Fibroblast of lung (primary cell): ENCODE measurements around the gene COG5. TPM values are rescaled to one million over a fixed set of nuclear protein-coding genes. Genes with fewer than 3 reads are reported as not detected.

Experiments used
- DNase-seq, 2 donors: peaks; one replicate each; pipeline versions ENCODE4 v3.0.0 to v3.0.0-alpha.2; 2010; ENCODE audit warnings: low read depth in 2 of 2
- H2AFZ ChIP-seq: 2 replicates; pipeline ENCODE4 v1.5.1; 2012; ENCODE audit warnings: low read length, control low read depth, inconsistent platforms
- H3K27ac ChIP-seq: 2 replicates; pipeline ENCODE4 v1.5.1; 2011; ENCODE audit warnings: low read length, control low read depth; ENCODE audit not compliant: insufficient read depth
- H3K27me3 ChIP-seq: 2 replicates; pipeline ENCODE4 v1.5.1; 2011; ENCODE audit warnings: mild to moderate bottlenecking, low read length; ENCODE audit not compliant: control insufficient read depth, insufficient read depth
- H3K36me3 ChIP-seq: 2 replicates; pipeline ENCODE4 v1.5.1; 2011; ENCODE audit warnings: low read length; ENCODE audit not compliant: control insufficient read depth, insufficient read depth
- H3K4me1 ChIP-seq: 2 replicates; pipeline ENCODE4 v1.5.1; 2011; ENCODE audit warnings: low read length; ENCODE audit not compliant: control insufficient read depth, insufficient read depth; ENCODE audit errors: extremely low read depth
- H3K4me2 ChIP-seq: 2 replicates; pipeline ENCODE4 v1.5.1; 2011; ENCODE audit warnings: low read length, control low read depth; ENCODE audit not compliant: insufficient read depth; ENCODE audit errors: extremely low read depth
- H3K4me3 ChIP-seq, 4 experiments: fragments of 200-600 bp in 1 of 4; sonication (generic) in 1 of 4; replicated peaks in 1 of 4; 2 replicates each; pipeline ENCODE4 v1.5.1; 2011 to 2016; ENCODE audit warnings: low read length in 4 of 4, low read depth in 3 of 4, mild to moderate bottlenecking in 3 of 4, control low read depth in 2 of 4, inconsistent platforms in 1 of 4, mixed read lengths in 1 of 4; ENCODE audit not compliant: insufficient read depth in 1 of 4; ENCODE audit errors: control extremely low read depth in 1 of 4
- H3K79me2 ChIP-seq: 2 replicates; pipeline ENCODE4 v1.5.1; 2012; ENCODE audit warnings: mild to moderate bottlenecking, low read length, inconsistent platforms; ENCODE audit not compliant: control insufficient read depth, insufficient read depth
- H3K9ac ChIP-seq: 2 replicates; pipeline ENCODE4 v1.5.1; 2011; ENCODE audit warnings: mild to moderate bottlenecking, low read length, control low read depth; ENCODE audit not compliant: insufficient read depth
- H3K9me3 ChIP-seq: 2 replicates; pipeline ENCODE4 v1.5.1; 2012; ENCODE audit warnings: low read depth, low read length; ENCODE audit not compliant: control insufficient read depth, insufficient read depth
- H4K20me1 ChIP-seq: 2 replicates; pipeline ENCODE4 v1.5.1; 2011; ENCODE audit warnings: low read length; ENCODE audit not compliant: control insufficient read depth, insufficient read depth; ENCODE audit errors: extremely low read depth
- EZH2 ChIP-seq: IDR thresholded peaks from 2 replicates; pipeline ENCODE4 v1.5.1; 2012; ENCODE audit warnings: low read length, control low read depth, mild to moderate bottlenecking; ENCODE audit errors: missing control alignments
- polyA plus RNA-seq, 2 donors: library from polyadenylated mRNA; depleted of rRNA in 1 of 2; stranded (reverse) in 1 of 2; unstranded in 1 of 2; fragments of >200 nt; gene quantifications; 2 replicates each; pipeline ENCODE4 v1.2.1, GENCODE V29; 2011 to 2012; ENCODE audit warnings: missing spikeins in 1 of 2
- total RNA-seq: library from RNA; depleted of rRNA; stranded (reverse); fragments of >200 nt; gene quantifications from 2 replicates; pipeline ENCODE4 v1.2.1, GENCODE V29; 2014
- TF ChIP-seq, protein P1 (sequence below), 2 donors: IDR thresholded peaks in 1 of 2; conservative IDR thresholded peaks in 1 of 2; 1 replicate in 1 of 2; 2 replicates in 1 of 2; pipeline ENCODE4 v1.5.1; 2011 to 2012; ENCODE audit warnings: low read length in 2 of 2, control low read depth in 1 of 2, inconsistent platforms in 1 of 2, low read depth in 1 of 2, mild to moderate bottlenecking in 1 of 2

COG5 gene
- total and polyA plus RNA-seq, 2 donors (not counting 1 experiment from before 2014, with no cell fraction given) = 34.5 to 40.3 TPM

DNA sequence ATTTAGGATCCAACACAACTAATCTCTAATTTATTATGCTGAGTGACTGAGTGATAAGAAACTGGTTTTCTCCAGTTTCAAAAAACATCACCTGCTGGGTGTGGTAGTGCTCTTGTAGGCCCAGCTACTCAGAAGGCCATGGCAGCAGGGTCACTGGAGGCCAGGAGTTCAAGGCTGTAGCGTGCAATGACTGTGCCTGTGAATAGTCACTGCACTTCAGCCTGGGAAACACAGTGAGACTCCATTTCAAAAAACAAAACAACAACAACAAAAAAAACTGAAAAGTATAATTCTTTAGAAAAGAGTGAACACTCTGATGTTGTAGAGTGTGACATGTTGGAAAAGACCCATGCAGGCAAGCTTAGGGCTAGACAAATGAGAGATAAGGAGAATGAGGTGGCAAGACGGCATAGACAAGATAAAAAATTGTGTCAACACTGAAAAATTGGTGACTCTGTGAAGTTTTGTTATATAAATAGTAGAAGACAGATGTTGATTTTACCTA lies 243.9 kb downstream of the COG5 start:
- H3K79me2 ChIP-seq = no peaks in the 10 kb centered on the region
- DNase-seq = no peak
- no peak overlapping the region for H3K9ac ChIP-seq
- no peak overlapping the region for H3K4me3 ChIP-seq
- H3K36me3 ChIP-seq = no peaks in the 10 kb centered on the region
- TF ChIP-seq, protein P1, sequence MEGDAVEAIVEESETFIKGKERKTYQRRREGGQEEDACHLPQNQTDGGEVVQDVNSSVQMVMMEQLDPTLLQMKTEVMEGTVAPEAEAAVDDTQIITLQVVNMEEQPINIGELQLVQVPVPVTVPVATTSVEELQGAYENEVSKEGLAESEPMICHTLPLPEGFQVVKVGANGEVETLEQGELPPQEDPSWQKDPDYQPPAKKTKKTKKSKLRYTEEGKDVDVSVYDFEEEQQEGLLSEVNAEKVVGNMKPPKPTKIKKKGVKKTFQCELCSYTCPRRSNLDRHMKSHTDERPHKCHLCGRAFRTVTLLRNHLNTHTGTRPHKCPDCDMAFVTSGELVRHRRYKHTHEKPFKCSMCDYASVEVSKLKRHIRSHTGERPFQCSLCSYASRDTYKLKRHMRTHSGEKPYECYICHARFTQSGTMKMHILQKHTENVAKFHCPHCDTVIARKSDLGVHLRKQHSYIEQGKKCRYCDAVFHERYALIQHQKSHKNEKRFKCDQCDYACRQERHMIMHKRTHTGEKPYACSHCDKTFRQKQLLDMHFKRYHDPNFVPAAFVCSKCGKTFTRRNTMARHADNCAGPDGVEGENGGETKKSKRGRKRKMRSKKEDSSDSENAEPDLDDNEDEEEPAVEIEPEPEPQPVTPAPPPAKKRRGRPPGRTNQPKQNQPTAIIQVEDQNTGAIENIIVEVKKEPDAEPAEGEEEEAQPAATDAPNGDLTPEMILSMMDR (conservative IDR thresholded peaks at IDR 0.05 in 1 of 2, IDR thresholded peaks at IDR 0.05 in 1 of 2; ENCODE audit: low read depth in 1 of 2, low read length in 2 of 2) = no peak
- no peak for TF ChIP-seq EZH2
- no peaks in the 10 kb centered on the region for H3K9me3 ChIP-seq
- H3K4me2 ChIP-seq = no peak overlapping the region
- no peaks in the 10 kb centered on the region for H3K4me1 ChIP-seq
- no peaks in the 10 kb centered on the region for H3K27me3 ChIP-seq
- H2AFZ ChIP-seq = no peak overlapping the region
- H4K20me1 ChIP-seq = no peaks in the 10 kb centered on the region
- H3K27ac ChIP-seq = no peak overlapping the region

DNA sequence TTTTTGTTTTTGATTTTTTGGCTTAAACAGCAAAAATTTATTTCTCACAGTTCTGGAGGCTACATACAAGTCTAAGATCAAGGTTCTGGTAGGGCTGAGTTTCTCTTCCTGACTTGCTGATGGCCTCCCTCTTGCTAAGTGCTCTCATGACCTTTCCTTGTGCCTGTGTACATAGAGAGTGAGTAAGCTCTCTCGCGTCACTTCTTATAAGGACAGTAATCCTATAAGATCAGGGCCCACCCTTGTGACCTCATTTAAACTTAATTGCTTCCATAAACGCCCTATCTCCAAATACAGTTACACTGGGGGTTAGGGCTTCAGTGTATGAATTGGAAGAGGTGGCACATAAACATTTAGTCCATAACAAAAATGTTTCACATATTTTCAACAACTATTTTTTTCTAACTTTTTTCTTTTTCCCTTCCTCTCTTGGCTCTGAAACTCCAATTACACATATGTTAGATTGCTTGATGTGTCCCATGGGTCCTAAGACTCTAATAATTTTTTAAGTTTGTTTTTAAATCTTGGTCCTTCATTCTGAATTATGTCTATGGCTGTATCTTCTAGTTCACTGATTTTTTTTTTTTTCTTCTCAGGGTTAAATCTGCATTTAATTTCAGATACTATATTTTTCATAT lies 245.1 kb downstream of the COG5 start:
- no peak overlapping the region for H3K4me3 ChIP-seq
- H3K4me1 ChIP-seq = no peaks in the 10 kb centered on the region
- no peaks in the 10 kb centered on the region for H3K36me3 ChIP-seq
- no peak overlapping the region for H2AFZ ChIP-seq
- H3K9me3 ChIP-seq = no peaks in the 10 kb centered on the region
- no peak overlapping the region for H3K27ac ChIP-seq
- TF ChIP-seq EZH2 = no peak
- no peaks in the 10 kb centered on the region for H3K27me3 ChIP-seq
- no peaks in the 10 kb centered on the region for H3K79me2 ChIP-seq
- H3K9ac ChIP-seq = no peak overlapping the region
- H3K4me2 ChIP-seq = no peak overlapping the region
- DNase-seq = peak; percentile 2 to 69
- H4K20me1 ChIP-seq = no peaks in the 10 kb centered on the region

DNA sequence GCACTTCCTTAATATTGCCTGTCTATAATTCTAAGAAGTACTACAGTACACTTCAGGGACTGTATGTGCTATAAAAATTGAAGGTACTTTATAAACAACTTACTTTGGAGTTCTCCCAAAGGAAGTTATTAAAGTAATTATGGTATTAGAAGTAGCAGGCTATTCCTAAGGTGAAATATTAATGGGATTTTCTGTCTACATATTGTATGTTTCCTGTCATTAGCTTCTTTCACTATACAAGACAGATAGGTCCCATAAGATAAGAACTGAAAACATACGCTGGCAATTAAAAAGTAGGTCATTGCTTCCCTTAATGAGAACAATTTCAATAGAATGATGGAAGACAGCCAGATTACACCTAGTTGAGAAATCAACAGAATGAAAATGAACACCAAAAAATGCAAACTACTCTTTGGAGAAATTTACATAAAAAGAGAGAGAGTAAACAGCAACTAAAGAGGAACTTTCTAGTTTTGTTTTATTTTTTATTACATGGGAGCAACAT lies 248.0 kb downstream of the COG5 start:
- H3K36me3 ChIP-seq = no peaks in the 10 kb centered on the region
- no peak overlapping the region for H3K27ac ChIP-seq
- no peak overlapping the region for H3K4me2 ChIP-seq
- no peak for DNase-seq
- no peaks in the 10 kb centered on the region for H3K4me1 ChIP-seq
- no peak overlapping the region for H3K9ac ChIP-seq
- TF ChIP-seq, protein P1 (conservative IDR thresholded peaks at IDR 0.05 in 1 of 2, IDR thresholded peaks at IDR 0.05 in 1 of 2; ENCODE audit: low read depth in 1 of 2, low read length in 2 of 2) = no peak
- no peak for TF ChIP-seq EZH2
- H3K27me3 ChIP-seq = no peaks in the 10 kb centered on the region
- H3K79me2 ChIP-seq = no peaks in the 10 kb centered on the region
- H3K4me3 ChIP-seq = no peak overlapping the region
- H3K9me3 ChIP-seq = no peaks in the 10 kb centered on the region
- H2AFZ ChIP-seq = no peak overlapping the region
- no peaks in the 10 kb centered on the region for H4K20me1 ChIP-seq
